ENCODE results near the gene DISP3. TPM values are rescaled to one million over a fixed set of nuclear protein-coding genes. Genes with fewer than 3 reads are reported as not detected.

DISP3 gene
- total and polyA plus RNA-seq, 2 of the 13 experiments (the other 11 are each of a cell fraction or from before 2014, with no cell fraction given) = 0.08 to 0.13 TPM

DNA sequence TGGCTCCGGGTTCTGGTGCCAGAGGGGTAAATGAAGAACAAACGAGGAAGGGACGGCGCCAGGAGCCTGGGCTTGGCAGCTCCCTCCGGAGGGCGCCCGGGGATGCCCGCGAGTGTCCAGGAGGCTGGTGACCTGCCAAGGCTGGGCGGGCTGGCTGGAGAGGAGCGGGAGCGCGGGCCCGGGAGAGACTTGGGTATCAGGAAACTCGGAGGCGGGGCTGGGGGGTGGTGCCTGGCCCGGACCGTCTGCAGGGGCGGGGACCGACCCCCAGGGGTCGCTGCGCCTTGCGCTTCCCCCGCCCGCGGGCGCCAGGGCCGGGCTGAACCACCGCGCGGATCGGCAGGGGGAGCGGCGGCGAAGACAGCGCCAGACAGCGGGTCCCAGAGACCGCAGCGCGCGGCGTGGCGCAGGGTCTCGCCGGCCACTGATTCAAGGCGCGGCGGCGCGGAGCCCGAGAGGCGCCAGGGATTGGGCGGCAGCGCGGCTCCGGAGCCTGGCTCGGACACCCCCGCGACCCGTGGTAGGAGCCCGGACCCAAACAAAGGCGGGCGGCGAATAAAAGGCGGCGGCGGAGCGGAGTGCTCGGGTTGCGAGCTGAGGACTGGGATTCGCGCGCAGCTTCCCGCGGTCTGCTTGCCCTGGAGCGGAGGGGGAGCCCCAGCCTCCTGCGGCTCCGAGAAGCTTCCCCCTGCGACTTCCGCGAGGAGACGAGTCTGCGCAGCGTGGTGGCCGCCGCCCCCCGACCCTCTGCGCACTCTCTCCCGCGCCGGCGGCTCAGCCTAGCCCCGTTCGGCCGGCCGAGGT, at the start of gene DISP3 (continued):
- TF ChIP-seq ZSCAN25 (CRISPR knock-in tag; IDR thresholded peaks at IDR 0.05) (no peak), IRF2 (CRISPR knock-in tag; IDR thresholded peaks at IDR 0.05) (no peak), PCBP1 (IDR thresholded peaks at IDR 0.05; ENCODE audit: borderline replicate concordance, low read depth, low read length) (no peak), KDM4B (CRISPR knock-in tag; IDR thresholded peaks at IDR 0.05) (no peak), ZNF562 (CRISPR knock-in tag; IDR thresholded peaks at IDR 0.05; ENCODE audit: borderline replicate concordance) (no peak), ZNF564 (CRISPR knock-in tag; IDR thresholded peaks at IDR 0.05) (no peak), TEAD2 (CRISPR knock-in tag; IDR thresholded peaks at IDR 0.05) (no peak), ZNF614 (CRISPR knock-in tag; IDR thresholded peaks at IDR 0.05; ENCODE audit: borderline replicate concordance) (no peak), ZNF354B (CRISPR knock-in tag; IDR thresholded peaks at IDR 0.05) (no peak), ZSCAN31 (CRISPR knock-in tag; IDR thresholded peaks at IDR 0.05; ENCODE audit: low read depth) (0 out of 2 replicates have a peak, but pooled peaks have one; percentile 30), ELF4 (CRISPR knock-in tag; IDR thresholded peaks at IDR 0.05; ENCODE audit: borderline replicate concordance) (no peak)
- TF ChIP-seq, protein P1, sequence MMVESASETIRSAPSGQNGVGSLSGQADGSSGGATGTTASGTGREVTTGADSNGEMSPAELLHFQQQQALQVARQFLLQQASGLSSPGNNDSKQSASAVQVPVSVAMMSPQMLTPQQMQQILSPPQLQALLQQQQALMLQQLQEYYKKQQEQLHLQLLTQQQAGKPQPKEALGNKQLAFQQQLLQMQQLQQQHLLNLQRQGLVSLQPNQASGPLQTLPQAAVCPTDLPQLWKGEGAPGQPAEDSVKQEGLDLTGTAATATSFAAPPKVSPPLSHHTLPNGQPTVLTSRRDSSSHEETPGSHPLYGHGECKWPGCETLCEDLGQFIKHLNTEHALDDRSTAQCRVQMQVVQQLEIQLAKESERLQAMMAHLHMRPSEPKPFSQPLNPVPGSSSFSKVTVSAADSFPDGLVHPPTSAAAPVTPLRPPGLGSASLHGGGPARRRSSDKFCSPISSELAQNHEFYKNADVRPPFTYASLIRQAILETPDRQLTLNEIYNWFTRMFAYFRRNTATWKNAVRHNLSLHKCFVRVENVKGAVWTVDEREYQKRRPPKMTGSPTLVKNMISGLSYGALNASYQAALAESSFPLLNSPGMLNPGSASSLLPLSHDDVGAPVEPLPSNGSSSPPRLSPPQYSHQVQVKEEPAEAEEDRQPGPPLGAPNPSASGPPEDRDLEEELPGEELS (CRISPR knock-in tag; IDR thresholded peaks at IDR 0.05) = no peak
- TF ChIP-seq, protein P2, sequence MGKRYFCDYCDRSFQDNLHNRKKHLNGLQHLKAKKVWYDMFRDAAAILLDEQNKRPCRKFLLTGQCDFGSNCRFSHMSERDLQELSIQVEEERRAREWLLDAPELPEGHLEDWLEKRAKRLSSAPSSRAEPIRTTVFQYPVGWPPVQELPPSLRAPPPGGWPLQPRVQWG (CRISPR knock-in tag; IDR thresholded peaks at IDR 0.05; ENCODE audit: borderline replicate concordance, low read depth) = no peak
- TF ChIP-seq, protein P3, sequence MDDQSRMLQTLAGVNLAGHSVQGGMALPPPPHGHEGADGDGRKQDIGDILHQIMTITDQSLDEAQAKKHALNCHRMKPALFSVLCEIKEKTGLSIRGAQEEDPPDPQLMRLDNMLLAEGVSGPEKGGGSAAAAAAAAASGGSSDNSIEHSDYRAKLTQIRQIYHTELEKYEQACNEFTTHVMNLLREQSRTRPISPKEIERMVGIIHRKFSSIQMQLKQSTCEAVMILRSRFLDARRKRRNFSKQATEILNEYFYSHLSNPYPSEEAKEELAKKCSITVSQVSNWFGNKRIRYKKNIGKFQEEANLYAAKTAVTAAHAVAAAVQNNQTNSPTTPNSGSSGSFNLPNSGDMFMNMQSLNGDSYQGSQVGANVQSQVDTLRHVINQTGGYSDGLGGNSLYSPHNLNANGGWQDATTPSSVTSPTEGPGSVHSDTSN (CRISPR knock-in tag; IDR thresholded peaks at IDR 0.05; ENCODE audit: borderline replicate concordance) = no peak
- TF ChIP-seq, protein P4, sequence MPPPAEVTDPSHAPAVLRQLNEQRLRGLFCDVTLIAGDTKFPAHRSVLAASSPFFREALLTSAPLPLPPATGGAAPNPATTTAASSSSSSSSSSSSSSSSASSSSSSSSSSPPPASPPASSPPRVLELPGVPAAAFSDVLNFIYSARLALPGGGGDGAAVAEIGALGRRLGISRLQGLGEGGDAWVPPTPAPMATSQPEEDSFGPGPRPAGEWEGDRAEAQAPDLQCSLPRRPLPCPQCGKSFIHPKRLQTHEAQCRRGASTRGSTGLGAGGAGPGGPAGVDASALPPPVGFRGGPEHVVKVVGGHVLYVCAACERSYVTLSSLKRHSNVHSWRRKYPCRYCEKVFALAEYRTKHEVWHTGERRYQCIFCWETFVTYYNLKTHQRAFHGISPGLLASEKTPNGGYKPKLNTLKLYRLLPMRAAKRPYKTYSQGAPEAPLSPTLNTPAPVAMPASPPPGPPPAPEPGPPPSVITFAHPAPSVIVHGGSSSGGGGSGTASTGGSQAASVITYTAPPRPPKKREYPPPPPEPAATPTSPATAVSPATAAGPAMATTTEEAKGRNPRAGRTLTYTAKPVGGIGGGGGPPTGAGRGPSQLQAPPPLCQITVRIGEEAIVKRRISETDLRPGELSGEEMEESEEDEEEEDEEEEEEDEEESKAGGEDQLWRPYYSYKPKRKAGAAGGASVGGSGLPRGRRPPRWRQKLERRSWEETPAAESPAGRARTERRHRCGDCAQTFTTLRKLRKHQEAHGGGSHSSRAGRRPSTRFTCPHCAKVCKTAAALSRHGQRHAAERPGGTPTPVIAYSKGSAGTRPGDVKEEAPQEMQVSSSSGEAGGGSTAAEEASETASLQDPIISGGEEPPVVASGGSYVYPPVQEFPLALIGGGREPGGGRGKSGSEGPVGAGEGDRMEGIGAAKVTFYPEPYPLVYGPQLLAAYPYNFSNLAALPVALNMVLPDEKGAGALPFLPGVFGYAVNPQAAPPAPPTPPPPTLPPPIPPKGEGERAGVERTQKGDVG (CRISPR knock-in tag; IDR thresholded peaks at IDR 0.05; ENCODE audit: borderline replicate concordance) = no peak
- TF ChIP-seq, protein P5, sequence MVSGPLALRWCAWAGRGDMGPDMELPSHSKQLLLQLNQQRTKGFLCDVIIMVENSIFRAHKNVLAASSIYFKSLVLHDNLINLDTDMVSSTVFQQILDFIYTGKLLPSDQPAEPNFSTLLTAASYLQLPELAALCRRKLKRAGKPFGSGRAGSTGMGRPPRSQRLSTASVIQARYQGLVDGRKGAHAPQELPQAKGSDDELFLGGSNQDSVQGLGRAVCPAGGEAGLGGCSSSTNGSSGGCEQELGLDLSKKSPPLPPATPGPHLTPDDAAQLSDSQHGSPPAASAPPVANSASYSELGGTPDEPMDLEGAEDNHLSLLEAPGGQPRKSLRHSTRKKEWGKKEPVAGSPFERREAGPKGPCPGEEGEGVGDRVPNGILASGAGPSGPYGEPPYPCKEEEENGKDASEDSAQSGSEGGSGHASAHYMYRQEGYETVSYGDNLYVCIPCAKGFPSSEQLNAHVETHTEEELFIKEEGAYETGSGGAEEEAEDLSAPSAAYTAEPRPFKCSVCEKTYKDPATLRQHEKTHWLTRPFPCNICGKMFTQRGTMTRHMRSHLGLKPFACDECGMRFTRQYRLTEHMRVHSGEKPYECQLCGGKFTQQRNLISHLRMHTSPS (CRISPR knock-in tag; IDR thresholded peaks at IDR 0.05; ENCODE audit: low read depth) = no peak
- TF ChIP-seq, protein P6, sequence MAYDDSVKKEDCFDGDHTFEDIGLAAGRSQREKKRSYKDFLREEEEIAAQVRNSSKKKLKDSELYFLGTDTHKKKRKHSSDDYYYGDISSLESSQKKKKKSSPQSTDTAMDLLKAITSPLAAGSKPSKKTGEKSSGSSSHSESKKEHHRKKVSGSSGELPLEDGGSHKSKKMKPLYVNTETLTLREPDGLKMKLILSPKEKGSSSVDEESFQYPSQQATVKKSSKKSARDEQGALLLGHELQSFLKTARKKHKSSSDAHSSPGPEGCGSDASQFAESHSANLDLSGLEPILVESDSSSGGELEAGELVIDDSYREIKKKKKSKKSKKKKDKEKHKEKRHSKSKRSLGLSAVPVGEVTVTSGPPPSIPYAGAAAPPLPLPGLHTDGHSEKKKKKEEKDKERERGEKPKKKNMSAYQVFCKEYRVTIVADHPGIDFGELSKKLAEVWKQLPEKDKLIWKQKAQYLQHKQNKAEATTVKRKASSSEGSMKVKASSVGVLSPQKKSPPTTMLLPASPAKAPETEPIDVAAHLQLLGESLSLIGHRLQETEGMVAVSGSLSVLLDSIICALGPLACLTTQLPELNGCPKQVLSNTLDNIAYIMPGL (CRISPR knock-in tag; IDR thresholded peaks at IDR 0.05; ENCODE audit: borderline replicate concordance in 1 of 2, low read depth in 1 of 2) = peak; percentile 38 to 63; a peak in 2 of 4 replicates

All from HepG2 (cell line).